Transverse colon (tissue), 4 donors: ENCODE measurements around the gene SMIM34.
"Not testable (repeated sequence)": the region's sequence is repeated elsewhere in the genome, so short reads cannot be mapped to it uniquely, and the experiment has no call there.

Experiments
- EP300 ChIP-seq: sonication (generic); formaldehyde crosslinking; IDR thresholded peaks from one replicate; pipeline ENCODE4 v1.6.1; 2017; ENCODE audit warnings: antibody characterized with exemption, low read depth
- POLR2AphosphoS5 ChIP-seq, 3 donors: sonication (generic); formaldehyde crosslinking; IDR thresholded peaks; one replicate each; pipeline ENCODE4 v1.6.1; 2016; ENCODE audit warnings: antibody characterized with exemption in 3 of 3
- TF ChIP-seq, protein P1 (sequence below), 5 experiments: fragments of 200-600 bp in 3 of 5; fragments of 450-650 bp in 2 of 5; sonication (generic) in 3 of 5; IDR thresholded peaks; 1 replicate in 2 of 5; 2 replicates in 3 of 5; pipeline ENCODE4 v1.5.1; 2016 to 2017; ENCODE audit warnings: antibody characterized with exemption in 5 of 5, inconsistent platforms in 3 of 5, mild to moderate bottlenecking in 2 of 5, moderate library complexity in 1 of 5

DNA sequence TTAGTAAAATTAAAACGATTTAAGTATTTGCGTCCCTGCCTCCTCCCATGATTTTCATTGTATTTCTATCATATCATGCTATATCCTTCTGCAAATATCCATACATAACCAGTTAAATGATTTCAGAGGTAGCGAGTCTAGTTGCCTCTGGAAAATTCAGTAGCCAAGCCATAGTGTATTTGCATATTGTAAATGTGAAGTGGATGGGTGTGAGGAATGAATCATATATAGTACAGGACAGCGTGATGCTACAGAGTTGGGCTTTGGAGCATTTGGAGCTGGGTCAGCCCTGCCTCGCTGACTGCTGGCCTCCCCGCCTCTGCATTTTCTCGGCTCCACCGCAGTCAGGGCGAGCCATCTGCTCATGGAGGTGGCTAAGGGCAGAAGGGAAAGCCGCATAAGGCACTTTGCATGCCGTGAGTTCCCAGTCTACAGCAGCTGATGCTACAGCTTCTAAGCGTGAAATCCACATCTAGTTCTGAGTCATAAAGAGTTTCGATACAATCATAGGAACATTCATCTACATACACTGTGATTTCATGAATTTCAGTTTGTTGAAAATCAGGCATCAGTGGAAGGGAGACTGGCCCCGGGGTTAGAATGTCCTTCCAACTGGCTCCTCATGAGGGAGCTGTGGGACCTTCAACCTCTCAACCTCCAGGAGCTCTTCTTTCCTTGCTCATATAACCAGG is 39.9 kb downstream of the SMIM34 start:
- TF ChIP-seq, protein P1, sequence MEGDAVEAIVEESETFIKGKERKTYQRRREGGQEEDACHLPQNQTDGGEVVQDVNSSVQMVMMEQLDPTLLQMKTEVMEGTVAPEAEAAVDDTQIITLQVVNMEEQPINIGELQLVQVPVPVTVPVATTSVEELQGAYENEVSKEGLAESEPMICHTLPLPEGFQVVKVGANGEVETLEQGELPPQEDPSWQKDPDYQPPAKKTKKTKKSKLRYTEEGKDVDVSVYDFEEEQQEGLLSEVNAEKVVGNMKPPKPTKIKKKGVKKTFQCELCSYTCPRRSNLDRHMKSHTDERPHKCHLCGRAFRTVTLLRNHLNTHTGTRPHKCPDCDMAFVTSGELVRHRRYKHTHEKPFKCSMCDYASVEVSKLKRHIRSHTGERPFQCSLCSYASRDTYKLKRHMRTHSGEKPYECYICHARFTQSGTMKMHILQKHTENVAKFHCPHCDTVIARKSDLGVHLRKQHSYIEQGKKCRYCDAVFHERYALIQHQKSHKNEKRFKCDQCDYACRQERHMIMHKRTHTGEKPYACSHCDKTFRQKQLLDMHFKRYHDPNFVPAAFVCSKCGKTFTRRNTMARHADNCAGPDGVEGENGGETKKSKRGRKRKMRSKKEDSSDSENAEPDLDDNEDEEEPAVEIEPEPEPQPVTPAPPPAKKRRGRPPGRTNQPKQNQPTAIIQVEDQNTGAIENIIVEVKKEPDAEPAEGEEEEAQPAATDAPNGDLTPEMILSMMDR (IDR thresholded peaks at IDR 0.05): not testable (repeated sequence)
- TF ChIP-seq POLR2AphosphoS5 (IDR thresholded peaks at IDR 0.05); EP300: not testable (repeated sequence)
